Right lung (tissue), 5 donors: Measurements from ENCODE around the gene NOTCH3. TPM values are rescaled to one million over a fixed set of nuclear protein-coding genes. Genes with fewer than 3 reads are reported as not detected.

Source experiments
- DNase-seq, 2 donors: peaks; one replicate each; pipeline ENCODE4 v3.0.0-alpha.2; 2013
- polyA plus RNA-seq, 5 donors: library from polyadenylated mRNA; unstranded; fragments of 120-200 nt; gene quantifications; one replicate each; pipeline versions ENCODE4 v1.2.1 to v1.2.3, GENCODE V29; 2013; ENCODE audit warnings: inconsistent platforms in 1 of 5, low replicate concordance in 1 of 5; ENCODE audit not compliant: insufficient read length in 5 of 5, insufficient read depth in 1 of 5

Gene NOTCH3
- polyA plus RNA-seq, 5 donors: 70.8 to 127 (median 92.1) TPM

GRCh38 chr19:15169541-15170285 lies 31.1 kb downstream of the NOTCH3 start:
- no peak for DNase-seq

DNA sequence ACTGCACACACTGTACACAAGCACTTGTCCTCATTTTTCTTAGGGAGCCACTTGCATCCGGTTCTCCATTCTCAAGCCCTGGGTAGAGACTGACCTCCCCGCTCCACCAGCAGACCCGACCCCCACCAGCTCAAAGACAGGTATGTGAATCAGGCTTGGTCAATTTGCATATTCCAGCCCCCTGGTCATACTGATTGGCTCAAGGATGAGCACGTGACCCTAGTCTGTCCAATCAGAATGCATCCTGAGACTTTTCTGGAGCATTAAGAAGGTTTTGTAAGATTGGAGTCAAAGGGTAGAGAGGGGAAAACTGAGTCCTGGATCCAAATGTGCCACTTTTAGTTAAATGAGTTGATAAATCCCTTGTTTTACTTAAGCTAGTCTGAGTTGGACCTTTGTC lies 34.1 kb downstream of the NOTCH3 start:
- DNase-seq: no peak

- no peak for DNase-seq
Observed at GRCh38 chr19:15161028-15161984, 39.5 kb downstream of the NOTCH3 start.

- DNase-seq: no peak
Observed at GRCh38 chr19:15159251-15159650, 41.5 kb downstream of the NOTCH3 start.

GRCh38 chr19:15156391-15156790 lies 44.4 kb downstream of the NOTCH3 start:
- DNase-seq: no peak

- DNase-seq: no peak
Observed at GRCh38 chr19:15155296-15155695, 45.5 kb downstream of the NOTCH3 start.

- DNase-seq: no peak
Observed at GRCh38 chr19:15154002-15154612, 46.7 kb downstream of the NOTCH3 start.

- no peak for DNase-seq
Observed at GRCh38 chr19:15149737-15150136, 51.1 kb downstream of the NOTCH3 start.

DNA sequence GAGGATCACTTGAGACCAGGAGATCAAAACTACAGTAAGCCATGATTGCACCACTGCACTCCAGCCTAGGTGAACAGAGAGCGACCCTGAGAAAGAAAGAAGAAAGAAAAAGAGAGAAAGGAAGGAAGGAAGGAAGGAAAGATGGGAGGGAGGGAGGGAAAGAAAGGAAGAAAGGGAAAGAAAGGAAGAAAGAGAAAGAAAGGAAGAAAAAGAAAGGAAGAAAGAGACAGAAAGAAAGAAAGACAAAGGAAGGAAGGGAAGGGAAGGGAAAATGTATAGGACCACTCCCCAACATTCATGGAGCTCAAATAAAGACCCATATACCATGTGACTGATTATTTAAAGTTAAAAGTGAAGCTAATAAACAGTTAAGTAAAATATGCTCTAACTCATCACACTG lies 53.7 kb downstream of the NOTCH3 start:
- no peak for DNase-seq

DNA sequence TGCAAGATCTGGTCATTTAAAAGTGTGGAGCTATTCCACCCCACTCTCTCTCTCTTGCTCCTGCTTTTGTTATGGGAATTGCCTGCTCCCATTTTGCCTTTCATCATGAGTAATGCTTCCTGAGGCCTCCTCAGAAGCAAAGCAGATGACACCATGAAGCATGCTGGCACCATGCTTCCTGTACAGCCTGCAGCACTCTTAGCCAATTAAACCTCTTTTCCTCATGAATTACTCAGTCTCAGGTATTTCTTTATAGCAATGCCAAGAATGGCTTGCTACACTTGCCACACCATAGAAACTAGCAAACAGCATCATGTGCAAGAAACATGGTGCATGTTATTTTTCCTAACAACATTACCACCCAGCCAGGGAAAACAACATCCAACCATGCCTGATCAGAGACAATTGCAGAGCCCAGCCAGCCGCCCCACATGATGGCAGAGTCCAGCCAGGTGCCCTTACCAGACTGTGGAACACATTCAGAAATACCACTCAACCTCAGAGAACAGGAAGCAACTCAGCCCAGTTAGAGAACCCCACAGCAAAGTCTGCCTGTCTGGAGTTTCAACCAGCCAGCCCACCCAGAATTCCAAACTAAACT lies 56.6 kb downstream of the NOTCH3 start:
- DNase-seq: no peak

DNA sequence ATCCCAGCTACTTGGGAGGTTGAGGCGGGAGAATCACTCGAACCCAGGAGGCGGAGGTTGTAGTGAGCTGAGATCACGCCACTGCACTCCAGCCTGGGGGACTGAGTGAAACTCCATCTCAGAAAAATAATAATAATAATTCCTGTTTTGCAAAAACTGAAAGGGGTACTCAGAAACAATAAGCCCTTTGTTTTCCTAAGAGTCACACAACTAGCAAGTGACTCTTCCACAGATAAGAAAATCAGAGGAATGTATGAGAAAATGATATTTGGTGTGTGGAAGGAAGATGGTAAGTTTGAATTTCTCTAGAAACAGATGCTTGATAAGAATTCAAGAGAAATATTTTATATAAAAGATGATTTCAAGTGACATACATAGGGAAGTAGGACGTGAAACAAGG lies 58.5 kb downstream of the NOTCH3 start:
- DNase-seq: no peak

GRCh38 chr19:15141143-15141542 lies 59.7 kb downstream of the NOTCH3 start:
- DNase-seq: no peak

DNA sequence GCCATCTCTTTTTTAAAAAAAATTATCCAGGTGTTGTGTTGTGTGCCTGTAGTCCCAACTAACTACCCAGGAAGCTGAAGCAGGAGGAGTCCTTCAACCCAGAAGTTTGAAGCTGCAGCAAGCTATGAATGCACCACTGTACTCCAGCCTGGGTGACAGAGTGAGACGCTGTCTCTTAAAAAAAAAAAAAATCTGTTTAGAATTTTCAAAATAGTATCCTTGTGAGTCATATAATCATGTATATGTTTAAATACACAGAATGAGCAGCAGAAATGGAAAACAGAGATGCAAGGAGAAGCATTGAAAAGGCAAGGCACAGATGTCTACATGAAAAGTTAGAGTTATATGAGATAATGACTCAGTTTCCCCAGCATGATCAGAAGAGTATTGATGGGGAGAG lies 62.4 kb downstream of the NOTCH3 start:
- DNase-seq: no peak

DNA sequence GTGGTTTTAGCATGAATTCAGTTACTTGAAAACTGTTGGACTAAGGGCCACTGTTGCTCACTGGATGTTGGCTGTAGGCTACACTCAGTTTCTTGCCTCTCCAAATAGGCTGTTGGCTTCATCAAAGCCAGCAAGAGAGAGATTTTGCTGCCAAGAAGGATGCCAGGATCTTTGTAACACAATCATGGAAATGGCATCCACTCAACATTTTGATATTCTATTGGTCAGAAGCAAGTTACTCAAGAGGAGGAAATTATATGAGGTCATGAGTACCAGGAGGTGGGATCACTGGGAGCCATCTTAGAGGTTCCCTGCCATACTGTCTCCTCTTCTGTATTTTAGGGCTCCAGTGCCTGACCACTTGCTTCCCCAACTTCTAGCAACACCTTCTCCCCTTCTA lies 63.0 kb downstream of the NOTCH3 start:
- no peak for DNase-seq

- no peak for DNase-seq
Observed at GRCh38 chr19:15136234-15136954, 64.4 kb downstream of the NOTCH3 start.

DNA sequence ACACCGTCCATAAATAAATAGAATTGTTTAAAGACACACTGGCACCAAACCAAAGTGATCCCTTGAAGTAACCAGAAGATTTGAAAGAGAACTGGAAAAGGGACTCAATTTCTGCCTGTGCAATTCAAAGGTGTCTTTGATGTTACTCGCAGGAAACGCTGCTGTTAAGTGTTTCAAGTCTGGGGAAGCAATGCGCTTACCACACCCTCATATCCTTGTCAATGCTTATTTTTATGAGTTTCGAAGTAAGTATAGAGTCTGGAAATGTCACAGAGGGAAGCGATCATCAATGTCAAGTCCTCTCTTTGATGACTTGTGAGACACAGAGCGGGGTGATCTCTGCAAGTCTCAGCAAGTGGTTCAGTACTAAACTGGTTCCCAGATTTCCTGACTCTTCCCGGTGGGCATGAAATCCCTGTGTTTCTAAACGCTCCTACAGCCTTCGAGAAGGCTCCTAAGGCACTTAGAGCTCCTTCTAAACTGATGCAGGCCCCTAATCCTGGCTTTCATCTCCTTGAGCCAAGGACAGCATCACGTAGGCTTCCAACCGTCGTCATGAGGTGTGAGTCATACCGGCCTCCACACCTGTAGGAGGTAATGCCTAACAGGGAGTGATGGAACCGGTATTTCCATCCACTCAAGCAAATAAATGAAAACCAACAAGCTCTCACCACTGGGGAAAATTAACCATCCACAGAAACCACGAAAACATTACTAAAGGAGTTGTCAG lies 70.8 kb downstream of the NOTCH3 start:
- peak in 1 of 2 donors; percentile 34 for DNase-seq

DNA sequence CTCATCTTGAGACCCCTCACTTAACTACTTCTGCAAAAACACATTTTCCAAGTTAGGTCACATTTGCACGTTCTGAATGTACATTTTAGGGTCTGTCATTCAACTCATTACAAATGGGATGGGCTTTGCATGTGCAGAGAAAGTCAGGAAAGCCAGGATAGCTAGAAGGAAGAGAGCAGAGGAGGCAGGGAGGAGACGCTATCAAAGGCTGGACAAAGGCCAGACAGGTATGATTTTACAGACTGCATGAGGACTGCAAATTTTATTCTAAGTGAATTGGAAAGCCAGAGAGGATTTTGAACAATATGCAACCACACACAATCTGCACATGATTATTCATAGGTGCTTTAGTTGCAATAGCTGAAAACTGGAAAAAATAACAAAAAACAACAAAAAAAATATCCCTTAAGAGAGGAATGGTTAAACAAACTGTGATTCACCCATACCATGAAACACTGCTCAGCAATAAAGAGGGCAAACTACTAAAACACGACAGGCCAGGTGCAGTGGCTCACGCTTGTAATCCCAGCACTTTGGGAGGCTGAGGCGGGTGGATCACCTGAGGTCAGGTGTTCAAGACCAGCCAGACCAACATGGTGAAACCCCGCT lies 72.5 kb downstream of the NOTCH3 start:
- DNase-seq: no peak

DNA sequence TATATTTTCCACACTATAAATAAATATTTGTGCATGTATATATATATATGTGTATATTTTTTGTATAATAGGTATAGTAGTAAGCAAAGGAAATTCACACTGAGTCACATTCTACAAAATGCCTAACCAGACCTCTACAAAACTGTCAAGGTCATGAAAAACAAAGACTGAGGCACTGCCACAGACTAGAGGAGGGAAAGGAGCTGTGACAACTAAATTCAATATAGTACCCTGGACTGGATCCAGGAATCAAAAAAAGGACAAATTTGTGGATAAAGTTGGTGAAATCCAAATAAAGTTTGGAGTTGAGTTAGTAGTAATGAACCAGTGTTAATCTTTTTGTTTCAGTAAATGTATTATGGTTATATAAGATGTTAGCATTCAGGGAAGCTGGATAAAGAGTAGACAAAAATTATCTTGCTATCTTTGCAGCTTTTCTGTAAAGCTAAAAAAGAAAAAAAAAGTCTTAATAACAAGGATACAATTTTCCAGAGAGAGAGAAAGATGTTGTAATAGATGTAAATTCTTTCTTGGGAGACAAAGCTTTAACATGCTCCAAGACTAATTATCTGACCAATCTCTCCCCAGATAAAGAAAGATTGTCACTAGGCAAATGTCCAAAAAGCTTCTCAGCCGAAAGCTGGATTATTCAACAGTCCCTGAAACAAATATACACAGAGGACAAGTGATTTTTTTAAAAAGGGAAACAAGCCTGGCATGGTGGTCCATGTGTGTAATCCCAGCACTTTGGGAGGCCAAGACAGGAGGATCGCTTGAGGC lies 74.5 kb downstream of the NOTCH3 start:
- peak; percentile 47 to 57 for DNase-seq
